OCI-LY7 (cell line): Measurements from ENCODE around the gene PTRHD1. TPM values are rescaled to one million over a fixed set of nuclear protein-coding genes. Genes with fewer than 3 reads are reported as not detected.

Experiments used
- BruUV-seq: library from RNA; stranded (reverse); fragments of 400-500 nt; replicated peaks from 2 replicates; lab custom pipeline; 2021; lab: Mats Ljungman, UMichigan
- CTCF ChIA-PET: fragments of 300-600 bp; sonication (Branson Sonifier 250); formaldehyde crosslinking; loops from one replicate; lab custom pipeline; 2022; ENCODE audit warnings: antibody characterized with exemption; ENCODE audit not compliant: unreplicated experiment; lab: Charles Lee
- POLR2A ChIA-PET: fragments of 300-600 bp; sonication (Branson Sonifier 250); formaldehyde crosslinking; loops from one replicate; lab custom pipeline; 2022; ENCODE audit warnings: antibody characterized with exemption; lab: Charles Lee
- DNase-seq: peaks from one replicate; pipeline ENCODE4 v3.0.0-alpha.2; 2015; ENCODE audit warnings: low spot score
- H2AFZ ChIP-seq: fragments of 200-600 bp; sonication (generic), shearing (Covaris generic); 2 replicates; pipeline ENCODE4 v1.6.1; 2014; ENCODE audit warnings: mild to moderate bottlenecking, antibody characterized with exemption, low read length, moderate library complexity
- H3K27ac ChIP-seq: fragments of 200-600 bp; sonication (generic); 2 replicates; pipeline ENCODE4 v1.5.1; 2014; ENCODE audit warnings: mixed run types, low read depth, mild to moderate bottlenecking, moderate library complexity, low read length, inconsistent platforms; ENCODE audit not compliant: poor library complexity, severe bottlenecking
- H3K36me3 ChIP-seq: fragments of 200-600 bp; sonication (generic); 2 replicates; pipeline ENCODE4 v1.6.1; 2014; ENCODE audit warnings: mild to moderate bottlenecking, antibody characterized with exemption, low read length, moderate library complexity, mixed read lengths; ENCODE audit not compliant: insufficient read depth
- H3K4me1 ChIP-seq: fragments of 200-600 bp; sonication (generic); 2 replicates; pipeline ENCODE4 v1.5.1; 2014; ENCODE audit warnings: mild to moderate bottlenecking, low read length; ENCODE audit not compliant: insufficient read depth, poor library complexity, severe bottlenecking
- H3K4me2 ChIP-seq: fragments of 200-600 bp; sonication (generic); 2 replicates; pipeline ENCODE4 v1.6.1; 2014; ENCODE audit warnings: mild to moderate bottlenecking, low read length
- H3K4me3 ChIP-seq: fragments of 200-600 bp; sonication (generic); 2 replicates; pipeline ENCODE4 v1.5.1; 2014; ENCODE audit warnings: mild to moderate bottlenecking, low read depth, low read length; ENCODE audit not compliant: poor library complexity, severe bottlenecking
- H3K79me2 ChIP-seq: fragments of 200-600 bp; sonication (generic); 2 replicates; pipeline ENCODE4 v1.6.1; 2016; ENCODE audit warnings: low read depth, mild to moderate bottlenecking, low read length, moderate library complexity, mixed read lengths; ENCODE audit not compliant: insufficient read depth
- H3K9me2 ChIP-seq: fragments of 200-600 bp; sonication (generic); 2 replicates; pipeline ENCODE4 v1.6.1; 2016; ENCODE audit warnings: mild to moderate bottlenecking, low read length, mixed read lengths; ENCODE audit not compliant: insufficient read depth
- H3K9me3 ChIP-seq: fragments of 200-600 bp; sonication (generic); 2 replicates; pipeline ENCODE4 v1.6.1; 2014; ENCODE audit warnings: mild to moderate bottlenecking, mixed run types, low read length, mixed read lengths
- H4K20me1 ChIP-seq: fragments of 200-600 bp; sonication (generic); 2 replicates; pipeline ENCODE4 v1.6.1; 2014; ENCODE audit warnings: mild to moderate bottlenecking, antibody characterized with exemption, low read length, moderate library complexity, mixed read lengths; ENCODE audit not compliant: insufficient read depth
- CTCF ChIP-seq: fragments of 200-600 bp; sonication (generic); conservative IDR thresholded peaks from 2 replicates; pipeline ENCODE4 v1.5.1; 2014; ENCODE audit warnings: mild to moderate bottlenecking, antibody characterized with exemption, low read length, moderate library complexity, mixed read lengths
- EZH2phosphoT487 ChIP-seq: fragments of 200-600 bp; sonication (generic); IDR thresholded peaks from 2 replicates; pipeline ENCODE4 v1.6.1; 2018; ENCODE audit warnings: low read depth, borderline replicate concordance, mild to moderate bottlenecking, mixed run types, antibody characterized with exemption, low read length, moderate library complexity, mixed read lengths
- intact Hi-C: fragments of 100-400 bp; cut with micrococcal nuclease; formaldehyde crosslinking; loops from one replicate; pipeline ENCODE4 v1.10.0; 2022; ENCODE audit not compliant: unreplicated experiment
- total RNA-seq, 2 experiments: library from RNA; depleted of rRNA in 1 of 2; stranded (reverse); fragments of >200 nt in 1 of 2; shearing (Covaris generic) in 1 of 2; gene quantifications; 2 replicates each; pipeline ENCODE4 v1.2.3, GENCODE V29; 2014 to 2022

PTRHD1 gene
- total RNA-seq, 2 experiments from 2014 or later = 43.9 to 55.0 TPM

GRCh38 chr2:24834733-24835395 lies 41.7 kb upstream of the PTRHD1 start:
- no peak for TF ChIP-seq CTCF
- TF ChIP-seq EZH2phosphoT487 = no peak

GRCh38 chr2:24833821-24834732 lies 40.9 kb upstream of the PTRHD1 start:
- Histone ChIP-seq H3K4me1 (no peaks in the 10 kb centered on the region), H3K36me3 (peaks cover 36% of the 10 kb centered on the region), H3K79me2 (no peaks in the 10 kb centered on the region), H4K20me1 (no peaks in the 10 kb centered on the region), H3K9me3 (no peaks in the 10 kb centered on the region), H3K4me2 (no peak overlapping the region), H3K27ac (no peak overlapping the region), H3K9me2 (no peaks in the 10 kb centered on the region), H2AFZ (no peak overlapping the region), H3K4me3 (no peak overlapping the region)
- intact Hi-C loops = no loop called here
- CTCF ChIA-PET = no interaction called here
- TF ChIP-seq EZH2phosphoT487 = no peak
- BruUV-seq = no TSS peak
- DNase-seq = no peak
- POLR2A ChIA-PET = no interaction called here

More at GRCh38 chr2:24834733-24835395, 41.7 kb upstream of the PTRHD1 start:
- no peak overlapping the region for H3K4me3 ChIP-seq
- CTCF ChIA-PET = interaction anchor here (0.6 kb wide), 1 partner anchor 106 kb away, joined by 3 read pairs; no protein-coding TSS in a partner anchor
- H3K9me2 ChIP-seq = no peaks in the 10 kb centered on the region
- H3K36me3 ChIP-seq = peaks cover 38% of the 10 kb centered on the region
- H3K4me2 ChIP-seq = no peak overlapping the region
- intact Hi-C loops = no loop called here
- no peaks in the 10 kb centered on the region for H3K9me3 ChIP-seq
- H3K79me2 ChIP-seq = no peaks in the 10 kb centered on the region
- DNase-seq = no peak
- no TSS peak for BruUV-seq
- H2AFZ ChIP-seq = no peak overlapping the region
- H4K20me1 ChIP-seq = no peaks in the 10 kb centered on the region
- H3K4me1 ChIP-seq = no peaks in the 10 kb centered on the region
- H3K27ac ChIP-seq = no peak overlapping the region
- POLR2A ChIA-PET = no interaction called here

GRCh38 chr2:24832931-24833701 lies 39.9 kb upstream of the PTRHD1 start:
- no TSS peak for BruUV-seq
- no peaks in the 10 kb centered on the region for H3K9me3 ChIP-seq

More at GRCh38 chr2:24832931-24833701, 39.9 kb upstream of the PTRHD1 start:
- intact Hi-C loops = no loop called here
- H3K4me2 ChIP-seq = no peak overlapping the region
- no peaks in the 10 kb centered on the region for H3K4me1 ChIP-seq
- TF ChIP-seq CTCF = no peak
- no peak for TF ChIP-seq EZH2phosphoT487
- H3K79me2 ChIP-seq = no peaks in the 10 kb centered on the region
- DNase-seq = no peak
- H3K9me2 ChIP-seq = no peaks in the 10 kb centered on the region
- H3K4me3 ChIP-seq = no peak overlapping the region
- no peak overlapping the region for H3K27ac ChIP-seq
- no peak overlapping the region for H2AFZ ChIP-seq
- CTCF ChIA-PET = no interaction called here
- H3K36me3 ChIP-seq = peaks cover 36% of the 10 kb centered on the region
- POLR2A ChIA-PET = interaction anchor here (0.7 kb wide), 1 partner anchor 24 kb away, joined by 3 read pairs; no protein-coding TSS in a partner anchor
- H4K20me1 ChIP-seq = no peaks in the 10 kb centered on the region
